GM21360 (cell line): ENCODE results near the gene HHAT.

Experiments
- ATAC-seq: cut with Tn5 transposase; IDR thresholded peaks from one replicate; pipeline ENCODE4 v1.9.1; 2021; ENCODE audit warnings: mild to moderate bottlenecking, moderate library complexity; ENCODE audit not compliant: unreplicated experiment

The HHAT gene

DNA sequence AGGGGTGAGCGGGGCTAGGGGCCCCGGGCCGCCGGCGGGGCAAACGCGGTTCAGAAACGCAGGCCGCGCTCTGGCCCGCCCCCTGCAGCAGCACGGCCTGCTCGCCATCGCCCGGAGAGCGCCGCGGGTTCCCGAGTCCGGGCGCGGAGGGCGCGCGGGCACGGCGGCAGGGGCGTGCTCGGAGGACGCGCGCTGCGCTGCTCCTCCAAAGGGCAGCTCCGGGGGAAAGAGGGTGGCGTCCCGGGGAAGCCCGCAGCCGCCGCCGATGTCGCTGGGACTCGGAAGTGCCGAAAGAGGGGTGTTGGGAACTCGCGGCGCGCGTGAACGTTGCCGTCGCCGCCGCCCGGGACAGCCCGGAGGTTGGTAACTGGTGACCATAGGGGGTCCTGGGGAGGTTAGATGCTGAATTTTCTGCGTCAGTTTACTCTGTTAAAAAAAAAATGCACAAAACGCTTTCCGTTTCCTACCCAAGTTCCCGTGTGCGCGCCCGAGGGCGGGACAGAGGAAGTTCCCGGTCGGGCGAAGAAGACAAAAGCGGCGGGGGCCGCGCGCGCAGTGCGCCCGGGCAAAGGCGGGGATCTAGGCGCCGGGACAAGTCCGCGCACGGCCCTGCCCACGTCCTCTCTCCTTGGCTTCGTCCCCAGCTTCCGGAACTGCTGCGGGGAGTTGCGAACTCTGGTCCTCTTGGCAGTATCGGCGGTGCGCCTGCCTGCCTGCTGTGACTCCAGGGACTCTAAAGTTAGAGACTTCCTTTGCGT, at the start of gene HHAT:
Gene HHAT, plus strand, starts transcription at position 157 of the 758 bp plus-strand sequence. CDS start 20,074 bp downstream, outside the sequence.
- peak; percentile 58 for ATAC-seq

DNA sequence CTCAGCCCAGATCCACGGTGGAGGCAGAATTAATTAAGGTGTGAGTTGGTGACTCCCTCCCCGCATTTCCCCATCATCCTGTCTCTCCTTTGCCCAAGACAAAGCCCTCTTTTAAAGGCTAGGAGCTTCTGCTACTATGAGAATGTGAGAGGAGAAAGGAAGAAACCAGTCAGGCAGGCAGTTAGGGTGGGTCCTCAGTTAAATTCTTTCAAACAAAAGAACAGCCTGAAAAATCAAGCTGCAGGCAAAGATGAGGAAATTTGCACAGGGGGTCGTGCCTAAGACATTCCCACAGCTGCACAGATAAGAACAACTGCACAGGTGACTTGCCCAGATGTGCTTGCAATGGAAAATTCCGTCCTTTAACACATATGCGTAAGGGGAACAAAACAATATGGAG, 48.5 kb upstream of the HHAT start:
- no peak for ATAC-seq

DNA sequence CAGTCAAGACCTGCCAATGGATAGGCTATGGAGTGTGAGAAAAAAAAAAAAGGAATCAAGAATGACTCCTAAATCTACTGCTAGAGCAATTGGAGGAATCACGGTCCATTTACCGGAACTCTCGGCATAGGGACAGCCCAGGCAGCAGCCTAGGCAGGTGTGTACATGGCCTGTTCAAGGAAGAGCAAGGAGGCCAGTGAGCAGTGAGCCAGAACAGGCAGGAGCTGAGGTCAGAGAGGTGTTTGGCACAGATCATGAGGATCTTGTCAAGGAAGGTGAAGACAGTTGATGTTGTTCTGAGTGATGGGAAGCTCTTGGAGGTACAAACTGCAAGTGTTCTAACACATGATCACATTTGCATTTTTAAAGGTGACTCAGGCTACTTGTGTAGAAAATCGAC, 40.6 kb upstream of the HHAT start:
- ATAC-seq: no peak

DNA sequence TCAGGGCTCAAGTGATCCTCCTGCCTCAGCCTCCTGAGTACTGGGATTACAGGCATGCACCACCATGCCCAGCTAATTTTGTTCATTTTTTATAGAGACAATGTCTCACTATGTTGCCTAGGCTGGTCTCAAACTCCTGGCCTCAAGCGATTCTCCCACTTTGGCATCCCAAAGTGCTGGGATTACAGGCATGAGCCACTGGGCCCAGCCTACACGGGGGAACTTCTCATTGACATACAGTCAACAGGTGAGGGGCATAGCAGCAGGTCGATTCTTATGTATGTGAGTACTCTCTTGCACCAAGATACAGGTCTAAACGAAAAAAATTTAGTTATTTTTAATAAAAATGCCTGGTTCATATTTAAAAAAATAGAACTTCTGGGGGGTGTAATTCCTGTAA, 39.5 kb upstream of the HHAT start:
- no peak for ATAC-seq

DNA sequence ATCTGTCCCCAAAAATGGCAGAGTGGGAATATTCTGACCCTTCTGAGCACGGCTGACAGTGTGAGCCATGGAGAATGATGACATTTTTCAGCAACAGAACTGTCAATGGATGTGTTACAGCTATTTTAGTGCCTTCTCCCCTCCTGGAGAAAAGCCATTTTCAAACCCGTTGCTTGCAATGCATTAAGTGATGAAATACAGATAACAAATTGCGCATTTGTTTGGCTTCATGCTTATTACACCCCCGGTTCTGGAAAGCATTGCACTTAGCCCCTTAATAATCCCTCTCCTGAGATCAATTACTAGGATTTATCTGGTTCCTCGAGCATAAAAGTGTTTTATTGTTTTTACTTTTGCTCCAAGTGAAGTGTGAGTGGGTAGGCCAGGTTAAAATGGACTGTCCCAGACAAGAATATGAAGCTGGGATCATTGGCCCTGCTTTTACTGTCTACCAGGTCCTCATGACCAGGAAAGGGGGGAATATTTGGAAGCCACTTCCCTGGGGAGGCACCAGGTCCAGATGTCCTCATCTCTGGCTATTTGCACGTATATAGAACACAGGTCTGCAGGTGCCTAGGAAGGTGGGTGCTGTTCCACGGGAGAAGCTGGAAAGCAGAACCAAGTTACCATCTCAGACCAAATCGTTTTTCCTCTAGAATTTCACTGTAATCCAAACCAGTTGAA, 37.5 kb upstream of the HHAT start:
- no peak for ATAC-seq

DNA sequence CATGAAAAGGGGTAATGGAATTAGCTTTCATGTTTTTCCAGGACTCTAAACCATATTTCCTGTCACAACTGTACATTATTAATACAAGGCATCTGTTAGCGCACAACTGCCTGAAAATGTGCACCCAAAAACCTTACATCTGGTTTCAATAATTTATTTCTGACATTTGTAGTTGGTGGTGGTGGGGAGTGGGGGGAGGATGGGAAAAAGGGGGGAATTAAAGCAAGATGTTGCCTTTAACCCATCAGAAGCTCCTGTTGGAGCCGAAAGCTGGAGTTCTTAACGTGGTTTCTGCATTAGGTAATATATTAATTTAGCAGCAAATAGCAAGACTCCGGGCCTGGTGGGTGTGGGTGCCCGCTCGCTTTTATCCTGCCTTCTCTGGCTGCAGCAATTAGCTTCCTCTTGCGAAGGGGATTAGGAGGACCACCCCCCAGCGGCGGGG, 36.9 kb upstream of the HHAT start:
- no peak for ATAC-seq

DNA sequence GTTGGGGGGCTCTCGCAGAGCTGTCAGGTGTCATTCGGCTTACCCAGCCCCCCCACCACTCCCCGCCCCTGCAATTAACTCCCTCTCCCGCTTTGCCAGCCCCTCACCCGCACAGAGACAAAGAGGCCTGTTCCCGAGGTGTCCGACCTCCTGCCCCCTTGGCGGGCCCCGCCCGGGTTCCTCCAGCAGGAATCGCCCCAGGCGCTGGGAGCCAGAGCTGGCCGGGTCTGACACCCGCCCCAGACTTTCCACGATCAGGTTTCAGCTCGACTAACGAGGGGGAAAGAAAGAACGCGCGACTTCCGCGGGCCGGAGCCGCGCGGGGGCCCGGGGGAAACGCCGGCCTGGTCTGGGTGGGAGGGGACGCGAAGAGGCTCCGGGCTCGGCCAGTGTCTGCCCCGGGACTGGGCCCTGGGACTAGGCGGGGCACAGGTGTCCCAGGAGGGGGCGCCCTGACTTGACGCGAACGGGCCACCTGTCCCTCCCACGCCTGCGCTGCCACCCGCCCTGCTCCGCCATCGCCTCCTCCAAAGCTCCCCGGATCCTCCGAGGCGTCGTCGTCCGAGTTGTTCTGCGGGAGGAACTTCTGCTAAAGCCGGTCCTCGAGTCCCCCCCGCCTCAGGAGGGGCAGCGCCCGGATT, 36.4 kb upstream of the HHAT start:
- ATAC-seq: peak; percentile 81

DNA sequence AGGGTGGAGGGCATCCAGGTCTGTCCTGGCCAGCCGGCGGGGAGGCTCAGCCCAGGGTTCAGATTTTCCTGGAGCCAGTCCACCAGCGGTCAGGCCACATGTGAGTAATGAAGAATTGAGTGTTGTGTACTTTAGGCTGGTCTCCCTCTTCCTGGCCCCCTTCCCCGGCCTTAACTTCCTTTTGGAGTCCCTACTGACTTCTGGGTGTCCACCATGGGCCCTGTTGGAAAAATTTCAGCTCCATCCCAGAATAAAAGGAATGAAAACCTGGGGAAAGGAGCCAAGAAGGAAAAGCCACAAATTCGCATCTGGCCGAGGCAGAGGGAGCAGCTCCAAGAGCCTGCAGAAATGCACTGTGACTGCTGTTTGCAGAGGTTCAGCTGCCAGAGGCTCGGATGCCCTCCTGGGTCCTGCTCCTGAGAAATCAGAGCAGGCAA, 35.5 kb upstream of the HHAT start:
- no peak for ATAC-seq

DNA sequence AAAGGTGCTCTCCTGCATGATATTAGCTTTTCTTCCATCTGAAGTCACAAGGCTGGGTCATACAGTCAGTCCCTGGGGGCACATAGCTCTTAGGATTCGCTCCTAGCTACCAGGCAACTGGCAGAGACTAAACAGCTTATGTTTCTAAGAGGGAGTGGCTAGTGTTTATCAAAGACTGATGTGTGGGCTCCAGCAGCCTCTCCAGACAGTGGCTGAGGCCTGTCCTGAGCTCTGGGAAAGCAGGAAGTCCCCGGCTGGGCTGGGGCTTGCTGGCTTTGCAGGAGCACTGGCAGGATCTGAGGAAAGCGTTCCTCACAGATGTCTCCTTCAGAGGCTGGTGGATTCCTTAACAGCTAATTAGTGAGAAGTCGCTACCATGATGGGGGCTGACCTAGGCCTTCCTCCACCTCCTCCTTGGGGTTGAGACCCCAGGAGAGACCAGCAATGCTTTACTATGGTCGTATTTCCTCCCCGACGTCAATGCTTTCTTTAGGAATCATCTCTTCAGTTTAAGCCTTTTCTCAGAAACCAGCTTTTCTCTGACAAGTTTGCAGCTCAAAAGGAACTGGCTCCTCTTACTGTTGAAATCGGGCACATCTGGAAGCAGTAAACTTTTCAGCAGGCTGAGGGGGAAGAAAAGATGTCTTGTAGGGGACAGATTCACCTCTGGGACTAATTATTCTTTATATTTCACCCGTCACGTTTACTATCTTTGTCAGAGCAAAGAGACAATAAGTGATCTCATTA, 33.5 kb upstream of the HHAT start:
- ATAC-seq: no peak

DNA sequence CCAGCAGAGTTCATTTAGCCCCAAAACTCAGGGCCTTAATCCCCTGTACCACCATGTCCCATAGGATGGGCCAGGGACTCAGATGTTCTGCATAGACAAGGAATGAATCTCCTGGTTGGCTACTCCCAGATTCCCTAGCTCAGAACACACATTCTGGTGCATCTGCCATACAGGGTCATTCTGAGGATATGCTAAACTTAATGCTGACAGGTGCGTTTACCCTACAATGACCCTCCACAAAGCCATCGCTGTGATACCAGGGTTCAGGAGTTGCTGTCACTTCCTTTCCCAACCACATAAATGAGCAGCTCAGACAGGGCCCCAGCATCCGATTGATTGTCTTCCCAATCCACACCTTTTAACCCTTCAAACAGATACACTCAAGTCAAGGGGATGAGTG, 32.0 kb upstream of the HHAT start:
- no peak for ATAC-seq

DNA sequence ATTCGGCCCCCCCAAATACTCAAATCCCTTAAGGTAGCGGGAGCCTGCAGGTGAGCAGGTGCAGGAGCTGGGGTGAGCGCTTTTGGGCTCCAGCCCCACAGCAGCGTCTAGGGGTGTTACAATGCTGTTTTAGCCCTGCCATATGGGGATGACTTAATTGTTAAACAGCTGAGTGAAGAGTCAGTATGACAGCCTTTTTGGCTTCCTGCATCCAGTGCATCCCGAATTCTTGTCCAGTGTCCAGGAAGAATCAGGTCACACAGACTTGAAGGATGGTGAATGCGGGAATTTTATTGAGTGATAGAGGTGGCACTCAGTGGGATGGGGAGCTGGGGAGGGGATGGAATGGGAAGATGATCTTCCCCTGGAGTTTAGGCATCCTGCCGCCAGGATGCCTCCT, 30.4 kb upstream of the HHAT start:
- ATAC-seq: no peak

DNA sequence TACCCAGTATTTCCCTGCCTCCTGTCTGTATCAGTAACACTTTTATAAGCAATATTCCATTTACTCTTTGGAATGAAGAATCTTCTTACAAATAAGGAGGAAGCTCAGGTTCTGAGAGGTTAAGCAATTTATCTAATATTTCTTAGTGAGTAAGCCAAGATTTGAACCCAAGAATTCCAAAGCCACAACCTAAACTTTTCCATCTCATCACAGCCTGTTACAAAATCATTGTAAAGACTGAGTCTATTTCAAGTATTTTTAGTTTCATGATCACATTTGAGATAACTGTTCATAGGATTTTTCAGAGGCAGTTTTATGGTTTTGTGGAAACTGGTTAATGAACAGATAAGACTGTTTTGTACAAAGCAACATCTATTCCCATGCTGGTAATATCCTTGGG, 29.8 kb upstream of the HHAT start:
- ATAC-seq: no peak

DNA sequence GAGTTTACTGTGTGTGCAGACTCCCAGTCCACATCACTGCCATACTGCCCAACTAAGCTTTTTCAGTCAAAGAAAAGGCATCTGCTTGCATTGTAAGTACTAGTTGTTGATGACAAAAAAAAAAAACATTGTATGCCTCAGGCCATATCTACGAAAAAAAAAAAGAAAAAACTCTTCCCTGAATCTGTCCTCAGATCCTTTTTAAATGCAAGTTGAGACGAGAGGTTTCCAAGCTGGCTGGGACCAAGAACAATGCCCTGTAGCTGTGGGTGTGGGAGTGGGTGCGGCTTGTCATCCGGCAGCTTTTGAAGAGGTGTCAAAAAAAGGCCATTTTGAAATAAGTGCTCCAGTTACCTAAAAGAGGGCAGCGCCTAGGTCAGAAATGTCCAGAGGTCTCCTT, 29.2 kb upstream of the HHAT start:
- ATAC-seq: no peak

DNA sequence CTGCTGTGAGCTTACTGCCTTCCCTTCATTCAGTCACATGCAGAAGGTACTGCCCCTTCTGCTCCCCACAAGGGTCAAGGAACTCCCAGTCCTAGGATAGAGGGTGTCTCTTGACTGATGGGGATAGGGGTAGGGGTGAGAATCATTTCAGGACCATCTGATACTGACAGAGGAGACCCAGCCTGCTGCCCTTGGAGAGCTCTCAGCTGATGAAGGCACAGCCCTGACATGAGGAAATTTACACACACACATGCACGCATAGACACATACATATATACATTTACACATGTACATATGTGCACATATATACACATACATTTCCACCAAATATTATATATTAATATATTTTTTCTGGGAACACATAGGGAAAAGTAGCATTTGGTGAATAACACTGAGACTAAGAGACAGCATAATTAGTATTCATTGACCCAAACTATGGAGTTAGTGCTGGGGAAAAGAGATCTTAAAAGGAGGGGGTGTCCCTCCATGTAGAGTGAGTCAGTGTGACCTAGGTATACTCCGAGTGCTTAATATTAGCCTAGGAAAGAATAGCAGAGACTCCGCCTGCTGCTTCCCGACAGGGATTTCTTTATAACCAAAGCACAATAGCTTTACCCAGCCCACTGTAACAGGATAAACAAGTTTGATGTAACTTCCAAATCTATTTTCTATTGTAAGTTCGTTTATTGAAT, 27.6 kb upstream of the HHAT start:
- no peak for ATAC-seq

DNA sequence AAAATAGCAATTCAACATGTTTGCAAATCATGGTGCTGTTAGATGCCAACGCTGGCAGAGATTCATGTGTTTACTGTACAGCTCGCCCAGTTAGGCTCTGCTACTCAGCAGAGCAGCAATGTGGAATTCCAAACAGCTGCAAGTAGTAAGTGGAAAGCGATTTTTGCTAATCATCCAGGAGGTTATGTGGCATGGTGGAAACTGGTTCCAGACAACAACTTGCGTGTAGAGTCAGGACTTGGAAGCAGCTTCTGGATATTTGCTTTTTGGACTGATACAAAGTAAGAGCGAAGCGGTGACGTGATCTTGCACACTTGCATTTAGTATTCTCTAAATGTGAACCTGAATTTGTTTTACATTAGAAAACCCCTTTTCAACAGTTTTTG, 27.1 kb upstream of the HHAT start:
- no peak for ATAC-seq

DNA sequence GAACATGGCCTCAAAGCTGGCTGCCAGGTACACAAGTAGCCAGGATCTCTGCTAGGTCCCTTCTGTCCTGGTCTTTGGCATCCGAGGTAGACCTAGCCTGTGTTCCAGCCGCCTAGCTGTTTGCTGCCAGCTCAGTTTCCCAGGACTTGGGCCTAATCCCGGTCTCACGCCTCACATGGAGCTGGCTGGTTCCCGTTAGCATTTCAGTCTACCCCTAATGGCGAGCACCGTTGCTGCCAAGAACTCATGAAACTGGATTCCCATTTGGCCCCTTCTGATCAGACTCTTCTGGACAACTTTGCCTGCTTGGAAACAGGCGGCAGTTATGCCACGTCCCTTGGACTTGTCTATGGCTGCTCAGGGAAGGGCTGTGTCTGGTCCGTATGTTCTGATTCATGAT, 26.2 kb upstream of the HHAT start:
- no peak for ATAC-seq

DNA sequence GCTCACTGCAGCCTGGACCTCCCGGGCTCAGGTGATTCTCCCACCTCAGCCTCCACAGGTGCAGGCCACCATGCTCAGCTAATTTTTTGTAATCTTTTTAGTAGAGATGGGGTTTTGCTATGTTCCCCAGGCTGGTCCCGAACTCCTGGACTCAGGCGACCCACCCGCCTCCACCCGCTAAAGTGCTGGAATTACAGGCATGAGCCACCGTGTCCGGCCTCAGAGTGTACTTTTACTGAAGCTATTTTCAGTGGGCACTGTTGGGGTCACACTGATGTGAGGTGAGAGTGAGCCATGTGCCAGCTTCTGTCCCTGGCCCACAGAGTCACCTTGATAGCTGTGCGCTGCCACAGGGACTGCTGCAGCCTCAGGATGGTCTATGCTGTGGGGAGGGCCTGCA, 25.3 kb upstream of the HHAT start:
- ATAC-seq: no peak

DNA sequence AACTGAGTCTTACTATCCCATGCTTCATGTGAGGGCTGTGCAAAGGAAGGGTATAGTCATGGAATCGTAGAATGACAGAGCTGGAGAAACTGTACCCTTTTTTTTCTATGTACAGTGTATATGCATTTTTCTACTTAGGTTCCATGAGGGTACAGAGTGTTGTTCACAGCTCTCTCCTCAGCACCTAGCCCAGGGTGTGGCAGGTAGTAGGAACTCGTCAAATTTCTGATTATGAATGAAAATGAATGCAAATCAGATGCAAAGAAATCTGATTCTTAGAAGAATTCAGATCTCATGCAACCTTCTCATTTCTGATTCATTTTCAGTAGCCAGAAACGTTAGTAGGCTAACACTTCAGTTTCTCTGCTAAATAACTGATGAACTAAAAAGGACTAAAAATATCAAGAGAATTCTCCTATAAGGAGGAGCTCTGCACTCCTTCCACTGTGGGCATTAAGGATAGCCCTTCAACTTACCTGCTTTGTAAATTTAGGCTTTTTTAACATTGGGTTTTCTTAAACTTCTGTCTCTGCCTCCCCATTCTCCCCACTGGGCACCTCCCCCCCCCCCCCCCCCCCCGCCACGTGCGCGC, 18.0 kb upstream of the HHAT start:
- ATAC-seq: no peak

DNA sequence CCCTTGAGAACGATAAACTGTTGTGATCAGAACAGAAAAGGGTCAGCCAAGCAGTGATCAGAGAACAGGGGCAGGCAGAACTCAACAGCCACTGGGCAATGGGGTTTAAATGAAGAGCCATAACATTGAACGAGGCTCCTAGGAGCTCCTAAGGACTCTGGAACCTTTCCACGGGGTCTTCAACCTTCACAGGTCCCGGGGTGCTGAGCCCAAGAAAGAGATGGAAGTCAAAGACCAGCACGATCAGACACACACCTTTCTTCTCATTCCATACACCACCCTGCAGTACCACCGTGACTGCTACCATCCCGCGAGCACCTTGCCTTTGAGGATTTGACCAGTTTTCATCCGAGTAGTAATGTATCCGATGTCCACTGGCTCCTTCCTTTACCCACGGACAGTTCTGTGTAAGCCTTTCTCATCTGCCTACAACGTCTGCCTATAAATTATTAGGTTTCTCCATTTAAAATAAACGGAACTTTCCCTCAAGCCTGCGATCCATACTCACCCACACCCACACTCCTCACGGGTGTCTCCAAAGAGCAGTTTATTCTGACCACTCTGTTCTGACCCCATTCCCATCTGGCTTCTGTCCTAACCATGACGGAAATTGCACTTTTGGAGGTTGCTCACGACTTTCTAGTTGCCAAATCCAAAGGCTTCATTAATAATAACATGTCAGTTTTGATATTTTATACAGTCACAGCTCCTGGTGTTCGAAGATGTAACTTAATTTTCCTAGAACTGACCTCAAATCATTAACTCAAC, 16.8 kb upstream of the HHAT start:
- ATAC-seq: no peak
